ENCODE results near the gene RAB44.

RAB44 gene

GRCh38 chr6:36729161-36729524 is 31.5 kb downstream of the RAB44 start:
- DNase-seq (ENCODE audit: low read depth in 1 of 2, low spot score in 1 of 2): no peak

DNA sequence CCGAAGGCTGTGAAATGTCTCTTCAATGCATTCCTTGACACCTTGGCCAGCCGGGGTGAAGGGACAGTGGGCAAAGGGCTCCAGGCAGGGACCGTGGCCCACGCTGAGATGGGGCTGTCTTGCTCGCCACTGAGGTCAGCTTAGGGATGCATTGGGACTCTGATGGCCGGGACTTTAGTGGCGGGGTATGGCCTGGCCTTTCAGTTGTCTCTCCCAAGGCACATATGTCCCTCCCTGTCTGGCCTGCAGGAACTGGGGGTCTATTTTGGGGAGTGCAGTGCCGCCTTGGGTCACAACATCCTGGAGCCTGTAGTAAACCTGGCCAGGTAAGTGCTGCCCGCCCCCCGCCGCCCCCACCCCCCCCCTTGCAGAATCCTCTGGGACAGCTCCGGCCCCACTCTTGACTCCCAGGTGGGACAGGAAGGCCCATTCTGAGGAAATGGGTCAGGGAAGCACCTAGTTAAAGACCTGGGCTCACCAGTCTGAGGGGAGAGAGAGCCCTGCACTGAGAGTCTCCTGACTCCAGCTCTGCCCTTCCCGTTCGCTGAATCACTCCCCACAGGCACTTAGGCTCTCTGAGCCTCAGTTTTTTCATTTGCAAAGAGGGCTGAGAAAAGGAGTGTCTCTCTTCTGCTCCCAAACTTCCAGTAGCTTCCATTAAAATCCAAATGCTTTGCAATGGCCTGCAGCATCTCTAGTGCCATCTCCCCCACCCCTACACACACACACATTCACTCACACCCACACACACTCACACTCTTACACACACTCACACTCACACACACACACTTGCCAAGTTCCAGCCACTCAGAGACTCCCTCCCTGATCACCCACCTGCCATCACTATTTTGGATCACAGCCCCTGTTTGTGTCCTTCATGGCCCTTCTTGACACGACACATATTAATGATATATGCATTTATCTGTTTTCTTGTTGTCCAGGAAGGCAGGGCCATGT is 33.1 kb downstream of the RAB44 start:
- no peak for DNase-seq (ENCODE audit: low read depth in 1 of 2, low spot score in 1 of 2)

DNA sequence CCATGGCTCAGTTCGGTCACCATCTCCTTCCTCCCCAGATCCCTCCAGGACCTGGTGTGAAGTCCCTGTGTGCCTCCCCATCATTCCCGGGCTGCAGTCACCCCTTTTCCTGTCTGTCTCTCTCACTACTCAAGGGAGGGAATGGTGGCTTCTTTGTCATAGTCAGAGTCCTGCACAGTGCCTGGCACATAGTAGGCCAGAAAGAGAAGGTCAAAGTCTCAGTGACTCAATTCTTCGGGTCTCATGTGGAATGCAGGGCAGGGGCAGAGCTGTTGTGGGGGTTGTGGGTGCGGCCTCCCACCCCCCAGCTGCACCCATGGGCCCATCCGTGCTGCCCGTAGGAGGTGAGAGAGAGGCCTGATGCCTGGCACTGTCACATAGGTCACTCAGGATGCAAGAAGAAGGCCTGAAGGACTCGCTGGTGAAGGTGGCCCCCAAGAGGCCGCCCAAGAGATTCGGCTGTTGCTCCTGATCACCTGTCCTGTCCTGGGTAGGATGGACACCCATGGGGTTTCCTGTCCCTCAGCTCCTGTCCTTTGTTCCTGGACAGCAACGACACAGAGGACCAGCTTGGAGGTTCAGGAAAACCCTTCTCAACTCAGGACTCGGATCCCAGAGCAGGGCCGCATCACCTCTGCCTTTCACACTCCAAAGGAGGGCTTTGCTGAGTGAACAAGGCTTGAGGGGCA is 34.1 kb downstream of the RAB44 start:
- DNase-seq (ENCODE audit: low read depth in 1 of 2, low spot score in 1 of 2): no peak

GRCh38 chr6:36733300-36733699 is 35.7 kb downstream of the RAB44 start:
- no peak for DNase-seq (ENCODE audit: low read depth in 1 of 2, low spot score in 1 of 2)

DNA sequence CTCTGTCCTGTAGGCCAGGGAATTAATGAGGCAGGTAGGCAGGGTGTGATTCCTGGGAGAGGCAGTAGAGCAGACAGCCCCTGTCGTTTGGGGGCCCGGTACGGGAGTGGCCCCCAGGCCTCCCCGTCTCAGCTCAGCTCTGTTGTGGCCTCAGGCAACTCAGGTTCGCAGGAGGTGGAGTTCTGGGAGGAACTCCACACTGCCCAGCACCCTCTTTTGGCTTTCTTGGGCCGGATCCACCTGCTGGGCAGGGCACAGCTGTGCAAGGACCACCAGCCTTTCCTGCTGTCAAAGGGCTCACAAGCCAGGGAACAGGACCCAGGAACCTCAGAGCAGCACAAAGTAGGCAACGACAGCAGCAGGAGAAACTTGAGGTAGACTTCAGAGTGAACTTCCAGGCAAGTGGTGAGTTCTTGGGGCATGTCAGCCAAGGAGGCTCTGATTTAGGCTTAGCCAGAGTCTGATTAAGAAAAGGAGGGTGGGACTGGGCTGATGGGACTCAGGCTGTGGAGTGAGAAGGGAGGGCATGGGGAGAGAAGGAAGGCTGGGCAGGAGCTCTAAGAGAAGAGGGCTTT is 36.9 kb downstream of the RAB44 start:
- DNase-seq (ENCODE audit: low read depth in 1 of 2, low spot score in 1 of 2): no peak

- DNase-seq (ENCODE audit: low read depth in 1 of 2, low spot score in 1 of 2): no peak
Observed at GRCh38 chr6:36735110-36736071, 37.8 kb downstream of the RAB44 start.

DNA sequence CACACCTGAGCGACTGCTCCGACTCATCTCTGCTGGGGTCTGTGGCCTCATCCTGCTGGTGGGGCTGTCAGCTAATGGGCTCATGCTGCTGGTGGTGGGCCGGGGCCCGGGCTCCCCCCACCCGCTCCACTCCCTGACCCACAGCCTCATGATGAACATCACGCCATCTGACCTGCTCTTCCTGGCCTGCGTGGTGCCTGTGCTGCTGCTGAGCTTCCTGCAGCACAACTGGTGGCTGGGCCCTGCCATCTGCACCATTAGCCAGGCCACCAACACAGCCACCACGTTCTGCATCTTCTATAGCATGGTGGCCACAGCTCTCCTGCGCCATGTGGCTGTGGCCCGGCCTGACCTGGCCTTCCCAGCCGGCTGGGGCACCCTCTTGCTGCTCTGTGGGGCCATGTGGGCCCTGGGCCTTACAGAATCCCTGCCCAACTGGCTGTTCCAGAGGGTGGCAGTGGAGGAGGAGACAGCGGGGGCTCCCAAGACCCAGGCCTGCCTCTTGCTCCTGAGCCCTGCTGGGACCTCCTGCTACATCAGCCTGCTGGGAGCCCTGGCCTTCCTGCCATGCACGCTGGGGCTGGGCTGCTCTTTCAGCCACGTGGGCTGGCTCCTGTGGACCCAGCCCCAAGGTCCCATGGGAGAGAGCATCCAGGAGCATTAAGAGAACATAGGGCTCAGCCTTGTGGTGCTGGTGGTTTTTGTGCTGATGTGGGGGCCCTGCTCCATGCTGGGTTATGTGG is 39.6 kb downstream of the RAB44 start:
- DNase-seq (ENCODE audit: low read depth in 1 of 2, low spot score in 1 of 2): no peak

GRCh38 chr6:36738108-36738507 is 40.5 kb downstream of the RAB44 start:
- no peak for DNase-seq (ENCODE audit: low read depth in 1 of 2, low spot score in 1 of 2)

DNA sequence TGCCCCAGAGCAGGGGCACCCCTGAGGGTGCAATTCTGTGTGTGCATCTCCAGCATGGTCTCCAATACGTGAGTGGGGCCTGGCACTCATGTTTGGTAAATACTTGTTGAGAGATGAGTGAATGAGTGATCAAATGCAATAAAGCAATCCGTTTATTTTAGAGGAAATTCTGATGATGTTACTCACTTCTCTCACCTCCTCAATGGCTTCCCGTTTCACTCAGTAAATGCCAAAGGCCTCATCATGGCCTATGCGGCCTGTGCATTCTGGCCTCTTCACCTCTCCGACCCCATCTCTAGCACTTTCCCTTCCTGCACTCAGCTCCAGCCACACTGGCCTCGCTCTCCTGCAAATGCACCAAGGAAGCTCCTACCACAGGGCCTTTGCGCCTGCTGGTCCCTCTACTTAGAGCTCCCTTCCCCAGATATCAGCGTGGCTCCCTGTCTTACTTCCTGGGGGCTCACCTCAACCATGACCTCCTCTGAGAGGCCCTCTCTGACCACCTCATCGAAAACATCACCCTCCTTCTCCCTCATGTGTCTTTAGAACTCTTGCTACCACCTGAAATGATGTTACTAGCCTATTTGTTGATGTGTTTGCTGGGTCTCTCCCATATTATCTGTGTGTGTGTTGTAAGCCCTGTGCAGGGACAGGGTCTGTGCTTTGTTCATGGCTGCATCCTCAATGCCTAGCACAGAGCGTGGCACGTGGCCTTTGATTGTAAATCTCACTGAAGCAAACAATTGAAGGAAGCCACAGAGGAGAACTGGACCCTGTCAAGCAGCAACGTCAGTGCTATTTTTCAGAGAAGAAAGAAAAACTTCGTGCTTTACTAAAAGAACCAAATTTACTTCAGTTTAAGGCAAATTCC is 42.6 kb downstream of the RAB44 start:
- no peak for DNase-seq (ENCODE audit: low read depth in 1 of 2, low spot score in 1 of 2)

- no peak for DNase-seq (ENCODE audit: low read depth in 1 of 2, low spot score in 1 of 2)
Observed at GRCh38 chr6:36740818-36741179, 43.2 kb downstream of the RAB44 start.

- DNase-seq (ENCODE audit: low read depth in 1 of 2, low spot score in 1 of 2): no peak
Observed at GRCh38 chr6:36742146-36742545, 44.5 kb downstream of the RAB44 start.

GRCh38 chr6:36743032-36743431 is 45.4 kb downstream of the RAB44 start:
- DNase-seq (ENCODE audit: low read depth in 1 of 2, low spot score in 1 of 2): no peak

GRCh38 chr6:36743538-36744303 is 46.1 kb downstream of the RAB44 start:
- DNase-seq (ENCODE audit: low read depth in 1 of 2, low spot score in 1 of 2): no peak

DNA sequence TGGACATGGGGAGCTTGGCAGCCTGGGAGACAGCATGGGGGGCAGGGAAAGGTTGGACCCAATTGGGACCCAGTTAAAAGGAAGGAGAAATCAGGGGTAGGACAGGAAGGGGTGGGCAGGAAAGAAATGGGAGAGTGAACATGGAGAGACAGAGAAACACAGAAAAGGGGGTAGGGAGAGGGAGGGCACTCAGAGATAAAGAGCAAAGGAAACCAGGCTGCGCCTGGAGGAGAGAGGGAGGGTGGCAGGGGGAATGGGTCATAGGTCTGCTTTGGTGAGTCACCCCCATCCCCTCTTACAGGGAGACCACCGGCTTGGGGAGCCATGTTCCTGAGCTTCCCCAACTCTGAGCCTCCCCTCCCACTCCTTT is 46.7 kb downstream of the RAB44 start:
- DNase-seq (ENCODE audit: low read depth in 1 of 2, low spot score in 1 of 2): no peak

GRCh38 chr6:36745283-36745682 is 47.7 kb downstream of the RAB44 start:
- no peak for DNase-seq (ENCODE audit: low read depth in 1 of 2, low spot score in 1 of 2)

GRCh38 chr6:36745836-36746235 is 48.2 kb downstream of the RAB44 start:
- no peak for DNase-seq (ENCODE audit: low read depth in 1 of 2, low spot score in 1 of 2)

- DNase-seq (ENCODE audit: low read depth in 1 of 2, low spot score in 1 of 2): no peak
Observed at GRCh38 chr6:36746251-36746650, 48.6 kb downstream of the RAB44 start.

- DNase-seq (ENCODE audit: low read depth in 1 of 2, low spot score in 1 of 2): no peak
Observed at GRCh38 chr6:36749829-36750489, 52.3 kb downstream of the RAB44 start.

Measured in activated T-helper 1 cell treated with anti-CD3 and anti-CD28 coated beads, Interleukin-2, amount 50 U/mL, for 16 hours (primary cell).